ENCODE data around the gene MDN1.
"Not testable (repeated sequence)": the region's sequence is repeated elsewhere in the genome, so short reads cannot be mapped to it uniquely, and the experiment has no call there.

Gene MDN1

GRCh38 chr6:89643406-89643805 lies 176.2 kb downstream of the MDN1 start:
- DNase-seq = no peak

GRCh38 chr6:89642956-89643355 lies 176.6 kb downstream of the MDN1 start:
- no peak for DNase-seq

GRCh38 chr6:89641581-89641980 lies 178.0 kb downstream of the MDN1 start:
- DNase-seq = not testable (repeated sequence)

GRCh38 chr6:89640804-89641203 lies 178.8 kb downstream of the MDN1 start:
- DNase-seq = no peak

- peak; percentile 93 for DNase-seq
These were observed 181.0 kb downstream of the MDN1 start, which contains the start of gene LYRM2 for GRCh38 chr6:89638320-89639195. LYRM2 (minus strand) TSS chr6:89638747; CDS start chr6:89638716, 31 bp downstream.

GRCh38 chr6:89637960-89638319 lies 181.7 kb downstream of the MDN1 start:
- DNase-seq = no peak

GRCh38 chr6:89636412-89636811 lies 183.2 kb downstream of the MDN1 start:
- not testable (repeated sequence) for DNase-seq

- no peak for DNase-seq
These were observed 189.1 kb downstream of the MDN1 start for GRCh38 chr6:89630488-89630887.

- no peak for DNase-seq
These were observed 195.8 kb downstream of the MDN1 start for GRCh38 chr6:89623749-89624148.

GRCh38 chr6:89619567-89619966 lies 200.0 kb downstream of the MDN1 start:
- DNase-seq = no peak

- DNase-seq = no peak
These were observed 201.6 kb downstream of the MDN1 start for GRCh38 chr6:89618026-89618425.

GRCh38 chr6:89616531-89616930 lies 203.1 kb downstream of the MDN1 start:
- no peak for DNase-seq

- no peak for DNase-seq
These were observed 203.7 kb downstream of the MDN1 start for GRCh38 chr6:89615882-89616281.

- no peak for DNase-seq
These were observed 205.8 kb downstream of the MDN1 start for GRCh38 chr6:89613790-89614189.

- DNase-seq = no peak
These were observed 207.5 kb downstream of the MDN1 start for GRCh38 chr6:89612121-89612520.

- no peak for DNase-seq
These were observed 207.9 kb downstream of the MDN1 start for GRCh38 chr6:89611666-89612065.

- peak; percentile 81 for DNase-seq
These were observed 209.4 kb downstream of the MDN1 start for GRCh38 chr6:89610149-89610642.

- no peak for DNase-seq
These were observed 213.7 kb downstream of the MDN1 start for GRCh38 chr6:89605861-89606260.

GRCh38 chr6:89604653-89605052 lies 214.9 kb downstream of the MDN1 start:
- DNase-seq = no peak

- DNase-seq = no peak
These were observed 217.4 kb downstream of the MDN1 start for GRCh38 chr6:89602166-89602565.

- DNase-seq = no peak
These were observed 219.9 kb downstream of the MDN1 start for GRCh38 chr6:89599727-89600126.

- no peak for DNase-seq
These were observed 221.6 kb downstream of the MDN1 start for GRCh38 chr6:89597988-89598387.

- DNase-seq = no peak
These were observed 222.2 kb downstream of the MDN1 start for GRCh38 chr6:89597372-89597771.

- DNase-seq = no peak
These were observed 223.1 kb downstream of the MDN1 start for GRCh38 chr6:89596484-89596883.

- DNase-seq = no peak
These were observed 223.5 kb downstream of the MDN1 start for GRCh38 chr6:89596056-89596455.

Measured in stimulated activated CD4-positive, alpha-beta T cell treated with anti-CD3 and anti-CD28 coated beads, Interleukin-4, amount 100 ng/mL, for 24 hours (primary cell).